ENCODE results near the gene TK2.
"Not testable (repeated sequence)": the region's sequence is repeated elsewhere in the genome, so short reads cannot be mapped to it uniquely, and the experiment has no call there.

TK2 gene

GRCh38 chr16:66572356-66572755 is 22.4 kb upstream of the TK2 start:
- no peak for DNase-seq (ENCODE audit: low read depth)

- no peak for DNase-seq (ENCODE audit: low read depth)
Observed at GRCh38 chr16:66569827-66570405, 20.0 kb upstream of the TK2 start.

GRCh38 chr16:66569131-66569530 is 19.2 kb upstream of the TK2 start:
- DNase-seq (ENCODE audit: low read depth), result no peak

GRCh38 chr16:66568355-66568754 is 18.4 kb upstream of the TK2 start:
- no peak for DNase-seq (ENCODE audit: low read depth)

- not testable (repeated sequence) for DNase-seq (ENCODE audit: low read depth)
Observed at GRCh38 chr16:66567270-66567669, 17.3 kb upstream of the TK2 start.

- no peak for DNase-seq (ENCODE audit: low read depth)
Observed at GRCh38 chr16:66566051-66566901, 16.4 kb upstream of the TK2 start, which contains the start of gene CMTM1. CMTM1 (plus strand) TSS chr16:66566439; CDS start chr16:66566514, 75 bp downstream.

- DNase-seq (ENCODE audit: low read depth), result no peak
Observed at GRCh38 chr16:66563574-66564334, 13.8 kb upstream of the TK2 start.

- DNase-seq (ENCODE audit: low read depth), result no peak
Observed at GRCh38 chr16:66562986-66563385, 13.1 kb upstream of the TK2 start.

- DNase-seq (ENCODE audit: low read depth), result no peak
Observed at GRCh38 chr16:66562409-66562808, 12.5 kb upstream of the TK2 start.

GRCh38 chr16:66561381-66562080 is 11.6 kb upstream of the TK2 start:
- no peak for DNase-seq (ENCODE audit: low read depth)

GRCh38 chr16:66560107-66560506 is 10.2 kb upstream of the TK2 start:
- DNase-seq (ENCODE audit: low read depth), result no peak

- DNase-seq (ENCODE audit: low read depth), result no peak
Observed at GRCh38 chr16:66554495-66554894, 4.6 kb upstream of the TK2 start.

GRCh38 chr16:66554021-66554420 is 4.1 kb upstream of the TK2 start:
- DNase-seq (ENCODE audit: low read depth), result no peak

GRCh38 chr16:66553223-66553622 is 3.3 kb upstream of the TK2 start:
- DNase-seq (ENCODE audit: low read depth), result no peak

- peak; percentile 72 for DNase-seq (ENCODE audit: low read depth)
Observed at GRCh38 chr16:66552286-66553177, 2.6 kb upstream of the TK2 start, which contains the start of gene CKLF. CKLF (plus strand) TSS chr16:66552576; CDS start chr16:66552716, 140 bp downstream.

GRCh38 chr16:66551788-66552285 is 1.9 kb upstream of the TK2 start:
- no peak for DNase-seq (ENCODE audit: low read depth)

GRCh38 chr16:66551348-66551759 is 1.4 kb upstream of the TK2 start:
- no peak for DNase-seq (ENCODE audit: low read depth)

GRCh38 chr16:66548868-66549267 is 1.1 kb downstream of the TK2 start:
- no peak for DNase-seq (ENCODE audit: low read depth)

- no peak for DNase-seq (ENCODE audit: low read depth)
Observed at GRCh38 chr16:66548068-66548467, 1.9 kb downstream of the TK2 start.

GRCh38 chr16:66547101-66547989 is 2.6 kb downstream of the TK2 start:
- DNase-seq (ENCODE audit: low read depth), result no peak
